ENCODE data around the gene HOXB3. TPM values are rescaled to one million over a fixed set of nuclear protein-coding genes. Genes with fewer than 3 reads are reported as not detected.

The HOXB3 gene
- polyA plus RNA-seq, 1 of the 3 experiments (the other 2 are of a cell fraction) = 0.46 TPM

- H3K4me2 ChIP-seq = no peak overlapping the region
- no peaks in the 10 kb centered on the region for H3K9me3 ChIP-seq
- H3K27me3 ChIP-seq (ENCODE audit: insufficient read depth) = peaks cover 97% of the 10 kb centered on the region
- no peak overlapping the region for H3K4me3 ChIP-seq (ENCODE audit: low read depth in 2 of 2, low read length in 1 of 2)
- POLR2A ChIA-PET = no interaction called here
- 15% methylated on average over 5 of the region's 5 CpGs for WGBS (ENCODE audit: low lambda C conversion rate)
- H4K20me1 ChIP-seq (ENCODE audit: insufficient read depth) = peaks cover 4% of the 10 kb centered on the region; the same call in 1 of the 2 replicates
- peaks cover 0 to 2% of the 10 kb centered on the region in 2 experiments; a peak in 1 of 4 replicates for H3K4me1 ChIP-seq (ENCODE audit: control insufficient read depth in 1 of 2, insufficient read depth in 2 of 2, low read depth in 1 of 2, low read length in 1 of 2)
- no peak overlapping the region for H3K27ac ChIP-seq (ENCODE audit: low read depth in 2 of 2, low read length in 1 of 2)
- H3F3A ChIP-seq (replicated peaks; ENCODE audit: insufficient read depth) = no peaks in the 10 kb centered on the region
- H2AFZ ChIP-seq (ENCODE audit: low read depth) = no peak overlapping the region
- no peak for TF ChIP-seq ELF1 (IDR thresholded peaks at IDR 0.05)
- TF ChIP-seq TEAD4 (IDR thresholded peaks at IDR 0.05; ENCODE audit: borderline replicate concordance, insufficient read depth) = no peak
- no peak for TF ChIP-seq GATA2 (CRISPR knock-in tag; IDR thresholded peaks at IDR 0.05)
- TF ChIP-seq RXRA (IDR thresholded peaks at IDR 0.05; ENCODE audit: borderline replicate concordance, low read depth) = no peak
- no peak for TF ChIP-seq IRF3 (IDR thresholded peaks at IDR 0.05; ENCODE audit: low read depth, low read length)
- no peak for TF ChIP-seq FOXM1 (IDR thresholded peaks at IDR 0.05; ENCODE audit: low read depth)
- no peak for TF ChIP-seq RAD21 (IDR thresholded peaks at IDR 0.05; ENCODE audit: low read length)
- CTCF ChIA-PET = interaction anchor here (0.7 to 1.3 kb wide), 6 partner anchors 25 to 316 kb away, joined by 3 to 6 read pairs (median 3); partner anchors contain the start of gene HOXB5
- H3K9ac ChIP-seq = no peak overlapping the region
- DNase-seq = no peak
- no peaks in the 10 kb centered on the region for H3K9me2 ChIP-seq
- no peaks in the 10 kb centered on the region for H3K79me2 ChIP-seq (ENCODE audit: insufficient read depth)
- H3K36me3 ChIP-seq (replicated peaks in 1 of 2; ENCODE audit: control insufficient read depth in 1 of 2, insufficient read depth in 2 of 2, low read length in 1 of 2) = no peaks in the 10 kb centered on the region
These were observed 27.1 kb downstream of the HOXB3 start for GRCh38 chr17:48562934-48563333.

GRCh38 chr17:48561884-48562810 lies 27.9 kb downstream of the HOXB3 start:
- no peaks in the 10 kb centered on the region for H3K79me2 ChIP-seq (ENCODE audit: insufficient read depth)
- H3K36me3 ChIP-seq (replicated peaks in 1 of 2; ENCODE audit: control insufficient read depth in 1 of 2, insufficient read depth in 2 of 2, low read length in 1 of 2) = no peaks in the 10 kb centered on the region
- H3K27me3 ChIP-seq (ENCODE audit: insufficient read depth) = peaks cover 97% of the 10 kb centered on the region
- no peaks in the 10 kb centered on the region for H3K9me2 ChIP-seq
- H4K20me1 ChIP-seq (ENCODE audit: insufficient read depth) = peaks cover 4% of the 10 kb centered on the region; the same call in 1 of the 2 replicates
- TF ChIP-seq FOXJ3 (CRISPR knock-in tag; IDR thresholded peaks at IDR 0.05) (no peak), CTCF (IDR thresholded peaks at IDR 0.05) (peak; percentile 40)
- ChIA-PET POLR2A (no interaction called here), CTCF (interaction anchor here (1.0 to 1.3 kb wide), 4 partner anchors 26 to 317 kb away, joined by 3 to 6 read pairs (median 3); partner anchors contain the start of gene HOXB5)
- 16% methylated on average over 15 of the region's 15 CpGs for WGBS (ENCODE audit: low lambda C conversion rate)
- no peak overlapping the region for H3K27ac ChIP-seq (ENCODE audit: low read depth in 2 of 2, low read length in 1 of 2)
- H3K4me2 ChIP-seq = no peak overlapping the region
- peaks cover 0 to 2% of the 10 kb centered on the region in 2 experiments; a peak in 1 of 4 replicates for H3K4me1 ChIP-seq (ENCODE audit: control insufficient read depth in 1 of 2, insufficient read depth in 2 of 2, low read depth in 1 of 2, low read length in 1 of 2)
- no peak for DNase-seq
- H3K4me3 ChIP-seq (ENCODE audit: low read depth in 2 of 2, low read length in 1 of 2) = no peak overlapping the region
- H3F3A ChIP-seq (replicated peaks; ENCODE audit: insufficient read depth) = no peaks in the 10 kb centered on the region
- no peaks in the 10 kb centered on the region for H3K9me3 ChIP-seq
- H2AFZ ChIP-seq (ENCODE audit: low read depth) = no peak overlapping the region
- no peak overlapping the region for H3K9ac ChIP-seq
